GM23338 (cell line): ENCODE results near the gene KRT2. TPM values are rescaled to one million over a fixed set of nuclear protein-coding genes. Genes with fewer than 3 reads are reported as not detected.

Source experiments
- EZH2phosphoT487 ChIP-seq: fragments of 200-600 bp; sonication (generic); IDR thresholded peaks from one replicate; pipeline ENCODE4 v1.8.1; 2018; ENCODE audit warnings: antibody characterized with exemption; ENCODE audit not compliant: unreplicated experiment
- NANOG ChIP-seq: IDR thresholded peaks from 2 replicates; pipeline ENCODE4 v1.6.1; 2016; ENCODE audit warnings: antibody characterized with exemption, borderline replicate concordance
- POLR2AphosphoS5 ChIP-seq: IDR thresholded peaks from 2 replicates; pipeline ENCODE4 v1.6.1; 2016; ENCODE audit warnings: antibody characterized with exemption, low read depth
- ZNF114 ChIP-seq: fragments of 250-450 bp; sonication (Bioruptor Pico); IDR thresholded peaks from 2 replicates; pipeline ENCODE4 v1.5.0; 2020; ENCODE audit warnings: mild to moderate bottlenecking, moderate library complexity
- ZNF331 ChIP-seq: fragments of 250-450 bp; sonication (Bioruptor Pico); IDR thresholded peaks from 2 replicates; pipeline ENCODE4 v1.5.0; 2020; ENCODE audit warnings: low read depth, mild to moderate bottlenecking, moderate library complexity
- polyA plus RNA-seq: library from polyadenylated mRNA; unstranded; fragments of >200 nt; fragmentation: Nextera tagmentation; extraction: Ambion mirVana; gene quantifications from 2 replicates; pipeline ENCODE4 v1.2.1, GENCODE V29; 2016
- total RNA-seq: library from RNA; depleted of rRNA; stranded (reverse); fragments of >200 nt; shearing (Covaris generic); gene quantifications from 2 replicates; pipeline ENCODE4 v1.2.3, GENCODE V29; 2014
- TF ChIP-seq, protein P1 (sequence below): fragments of 250-450 bp; sonication (Bioruptor Pico); IDR thresholded peaks from 2 replicates; pipeline ENCODE4 v1.5.0; 2020; ENCODE audit warnings: mild to moderate bottlenecking, moderate library complexity
- TF ChIP-seq, protein P2 (sequence below): IDR thresholded peaks from 2 replicates; pipeline ENCODE4 v1.6.1; 2016; ENCODE audit warnings: antibody characterized with exemption
- TF ChIP-seq, protein P3 (sequence below), 2 experiments: fragments of 200-600 bp in 1 of 2; sonication (generic) in 1 of 2; conservative IDR thresholded peaks; 2 replicates each; pipeline versions ENCODE4 v1.5.1 to v1.6.1; 2016 to 2017; ENCODE audit warnings: antibody characterized with exemption in 2 of 2, low read depth in 2 of 2, mild to moderate bottlenecking in 2 of 2, moderate library complexity in 1 of 2

The KRT2 gene
- total and polyA plus RNA-seq, 2 experiments from 2014 or later, result not detected

DNA sequence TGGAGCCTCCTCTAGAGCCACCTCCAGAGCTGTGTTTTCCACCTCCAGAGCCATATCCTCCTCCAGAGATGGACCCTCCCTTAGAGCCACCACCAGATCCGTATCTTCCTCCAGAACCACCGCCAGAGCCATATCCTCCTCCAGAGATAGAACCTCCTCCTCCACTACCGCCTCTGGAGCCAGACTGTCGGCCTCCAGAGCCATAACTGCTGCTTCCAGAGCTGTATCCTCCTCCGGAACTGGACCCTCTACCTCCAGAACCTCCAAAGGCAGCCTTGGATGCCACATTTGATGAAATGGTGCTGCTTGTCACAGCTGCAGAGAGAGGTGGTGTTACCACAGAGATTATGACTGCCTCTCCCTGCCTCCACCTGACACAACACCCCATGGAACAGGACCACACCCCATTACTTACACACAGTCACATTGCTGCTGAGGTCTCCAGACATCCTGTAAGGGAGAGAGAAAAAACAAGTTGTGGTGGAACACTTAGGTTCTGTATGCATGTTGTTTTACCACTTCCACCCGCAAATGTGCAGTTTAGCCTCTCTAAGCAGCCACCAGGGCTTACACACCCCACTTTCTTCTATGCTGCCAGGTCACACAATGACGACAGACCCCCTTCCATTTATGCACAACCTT lies 6.8 kb downstream of the KRT2 start (continued):
- TF ChIP-seq, protein P1, sequence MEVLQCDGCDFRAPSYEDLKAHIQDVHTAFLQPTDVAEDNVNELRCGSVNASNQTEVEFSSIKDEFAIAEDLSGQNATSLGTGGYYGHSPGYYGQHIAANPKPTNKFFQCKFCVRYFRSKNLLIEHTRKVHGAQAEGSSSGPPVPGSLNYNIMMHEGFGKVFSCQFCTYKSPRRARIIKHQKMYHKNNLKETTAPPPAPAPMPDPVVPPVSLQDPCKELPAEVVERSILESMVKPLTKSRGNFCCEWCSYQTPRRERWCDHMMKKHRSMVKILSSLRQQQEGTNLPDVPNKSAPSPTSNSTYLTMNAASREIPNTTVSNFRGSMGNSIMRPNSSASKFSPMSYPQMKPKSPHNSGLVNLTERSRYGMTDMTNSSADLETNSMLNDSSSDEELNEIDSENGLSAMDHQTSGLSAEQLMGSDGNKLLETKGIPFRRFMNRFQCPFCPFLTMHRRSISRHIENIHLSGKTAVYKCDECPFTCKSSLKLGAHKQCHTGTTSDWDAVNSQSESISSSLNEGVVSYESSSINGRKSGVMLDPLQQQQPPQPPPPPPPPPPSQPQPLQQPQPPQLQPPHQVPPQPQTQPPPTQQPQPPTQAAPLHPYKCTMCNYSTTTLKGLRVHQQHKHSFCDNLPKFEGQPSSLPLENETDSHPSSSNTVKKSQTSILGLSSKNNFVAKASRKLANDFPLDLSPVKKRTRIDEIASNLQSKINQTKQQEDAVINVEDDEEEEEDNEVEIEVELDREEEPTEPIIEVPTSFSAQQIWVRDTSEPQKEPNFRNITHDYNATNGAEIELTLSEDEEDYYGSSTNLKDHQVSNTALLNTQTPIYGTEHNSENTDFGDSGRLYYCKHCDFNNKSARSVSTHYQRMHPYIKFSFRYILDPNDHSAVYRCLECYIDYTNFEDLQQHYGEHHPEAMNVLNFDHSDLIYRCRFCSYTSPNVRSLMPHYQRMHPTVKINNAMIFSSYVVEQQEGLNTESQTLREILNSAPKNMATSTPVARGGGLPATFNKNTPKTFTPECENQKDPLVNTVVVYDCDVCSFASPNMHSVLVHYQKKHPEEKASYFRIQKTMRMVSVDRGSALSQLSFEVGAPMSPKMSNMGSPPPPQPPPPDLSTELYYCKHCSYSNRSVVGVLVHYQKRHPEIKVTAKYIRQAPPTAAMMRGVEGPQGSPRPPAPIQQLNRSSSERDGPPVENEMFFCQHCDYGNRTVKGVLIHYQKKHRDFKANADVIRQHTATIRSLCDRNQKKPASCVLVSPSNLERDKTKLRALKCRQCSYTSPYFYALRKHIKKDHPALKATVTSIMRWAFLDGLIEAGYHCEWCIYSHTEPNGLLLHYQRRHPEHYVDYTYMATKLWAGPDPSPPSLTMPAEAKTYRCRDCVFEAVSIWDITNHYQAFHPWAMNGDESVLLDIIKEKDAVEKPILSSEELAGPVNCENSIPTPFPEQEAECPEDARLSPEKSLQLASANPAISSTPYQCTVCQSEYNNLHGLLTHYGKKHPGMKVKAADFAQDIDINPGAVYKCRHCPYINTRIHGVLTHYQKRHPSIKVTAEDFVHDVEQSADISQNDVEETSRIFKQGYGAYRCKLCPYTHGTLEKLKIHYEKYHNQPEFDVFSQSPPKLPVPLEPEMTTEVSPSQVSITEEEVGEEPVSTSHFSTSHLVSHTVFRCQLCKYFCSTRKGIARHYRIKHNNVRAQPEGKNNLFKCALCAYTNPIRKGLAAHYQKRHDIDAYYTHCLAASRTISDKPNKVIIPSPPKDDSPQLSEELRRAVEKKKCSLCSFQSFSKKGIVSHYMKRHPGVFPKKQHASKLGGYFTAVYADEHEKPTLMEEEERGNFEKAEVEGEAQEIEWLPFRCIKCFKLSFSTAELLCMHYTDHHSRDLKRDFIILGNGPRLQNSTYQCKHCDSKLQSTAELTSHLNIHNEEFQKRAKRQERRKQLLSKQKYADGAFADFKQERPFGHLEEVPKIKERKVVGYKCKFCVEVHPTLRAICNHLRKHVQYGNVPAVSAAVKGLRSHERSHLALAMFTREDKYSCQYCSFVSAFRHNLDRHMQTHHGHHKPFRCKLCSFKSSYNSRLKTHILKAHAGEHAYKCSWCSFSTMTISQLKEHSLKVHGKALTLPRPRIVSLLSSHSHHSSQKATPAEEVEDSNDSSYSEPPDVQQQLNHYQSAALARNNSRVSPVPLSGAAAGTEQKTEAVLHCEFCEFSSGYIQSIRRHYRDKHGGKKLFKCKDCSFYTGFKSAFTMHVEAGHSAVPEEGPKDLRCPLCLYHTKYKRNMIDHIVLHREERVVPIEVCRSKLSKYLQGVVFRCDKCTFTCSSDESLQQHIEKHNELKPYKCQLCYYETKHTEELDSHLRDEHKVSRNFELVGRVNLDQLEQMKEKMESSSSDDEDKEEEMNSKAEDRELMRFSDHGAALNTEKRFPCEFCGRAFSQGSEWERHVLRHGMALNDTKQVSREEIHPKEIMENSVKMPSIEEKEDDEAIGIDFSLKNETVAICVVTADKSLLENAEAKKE, result no peak
- TF ChIP-seq POLR2AphosphoS5 (no peak), ZNF114 (CRISPR knock-in tag) (no peak), ZNF331 (CRISPR knock-in tag) (no peak), EZH2phosphoT487 (no peak), NANOG (no peak)
- TF ChIP-seq, protein P2, sequence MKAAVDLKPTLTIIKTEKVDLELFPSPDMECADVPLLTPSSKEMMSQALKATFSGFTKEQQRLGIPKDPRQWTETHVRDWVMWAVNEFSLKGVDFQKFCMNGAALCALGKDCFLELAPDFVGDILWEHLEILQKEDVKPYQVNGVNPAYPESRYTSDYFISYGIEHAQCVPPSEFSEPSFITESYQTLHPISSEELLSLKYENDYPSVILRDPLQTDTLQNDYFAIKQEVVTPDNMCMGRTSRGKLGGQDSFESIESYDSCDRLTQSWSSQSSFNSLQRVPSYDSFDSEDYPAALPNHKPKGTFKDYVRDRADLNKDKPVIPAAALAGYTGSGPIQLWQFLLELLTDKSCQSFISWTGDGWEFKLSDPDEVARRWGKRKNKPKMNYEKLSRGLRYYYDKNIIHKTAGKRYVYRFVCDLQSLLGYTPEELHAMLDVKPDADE, result no peak
- TF ChIP-seq, protein P3, sequence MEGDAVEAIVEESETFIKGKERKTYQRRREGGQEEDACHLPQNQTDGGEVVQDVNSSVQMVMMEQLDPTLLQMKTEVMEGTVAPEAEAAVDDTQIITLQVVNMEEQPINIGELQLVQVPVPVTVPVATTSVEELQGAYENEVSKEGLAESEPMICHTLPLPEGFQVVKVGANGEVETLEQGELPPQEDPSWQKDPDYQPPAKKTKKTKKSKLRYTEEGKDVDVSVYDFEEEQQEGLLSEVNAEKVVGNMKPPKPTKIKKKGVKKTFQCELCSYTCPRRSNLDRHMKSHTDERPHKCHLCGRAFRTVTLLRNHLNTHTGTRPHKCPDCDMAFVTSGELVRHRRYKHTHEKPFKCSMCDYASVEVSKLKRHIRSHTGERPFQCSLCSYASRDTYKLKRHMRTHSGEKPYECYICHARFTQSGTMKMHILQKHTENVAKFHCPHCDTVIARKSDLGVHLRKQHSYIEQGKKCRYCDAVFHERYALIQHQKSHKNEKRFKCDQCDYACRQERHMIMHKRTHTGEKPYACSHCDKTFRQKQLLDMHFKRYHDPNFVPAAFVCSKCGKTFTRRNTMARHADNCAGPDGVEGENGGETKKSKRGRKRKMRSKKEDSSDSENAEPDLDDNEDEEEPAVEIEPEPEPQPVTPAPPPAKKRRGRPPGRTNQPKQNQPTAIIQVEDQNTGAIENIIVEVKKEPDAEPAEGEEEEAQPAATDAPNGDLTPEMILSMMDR (conservative IDR thresholded peaks at IDR 0.05; ENCODE audit: low read depth in 2 of 2), result no peak
